ENCODE data around the gene CACNG8. TPM values are rescaled to one million over a fixed set of nuclear protein-coding genes. Genes with fewer than 3 reads are reported as not detected.

Gene CACNG8
- polyA plus RNA-seq, 3 donors, result 0.17 to 0.21 (median 0.20) TPM

GRCh38 chr19:53961523-53962356 lies 997 bp upstream of the CACNG8 start:
- DNase-seq (ENCODE audit: low read depth in 3 of 3, low spot score in 2 of 3), result no peak

- DNase-seq (ENCODE audit: low read depth in 3 of 3, low spot score in 2 of 3), result no peak
Measured at GRCh38 chr19:53965091-53965490, 2.4 kb downstream of the CACNG8 start.

GRCh38 chr19:53966931-53967330 lies 4.2 kb downstream of the CACNG8 start:
- DNase-seq (ENCODE audit: low read depth in 3 of 3, low spot score in 2 of 3), result no peak

GRCh38 chr19:53969366-53969765 lies 6.6 kb downstream of the CACNG8 start:
- DNase-seq (ENCODE audit: low read depth in 3 of 3, low spot score in 2 of 3), result no peak

- DNase-seq (ENCODE audit: low read depth in 3 of 3, low spot score in 2 of 3), result no peak
Measured at GRCh38 chr19:53971673-53972072, 8.9 kb downstream of the CACNG8 start.

GRCh38 chr19:53977429-53977990 lies 14.8 kb downstream of the CACNG8 start:
- peak; percentile 53 to 78 (median 62) for DNase-seq (ENCODE audit: low read depth in 3 of 3, low spot score in 2 of 3)

- no peak for DNase-seq (ENCODE audit: low read depth in 3 of 3, low spot score in 2 of 3)
Measured at GRCh38 chr19:53977991-53978731, 15.4 kb downstream of the CACNG8 start.

GRCh38 chr19:53978975-53979801 lies 16.5 kb downstream of the CACNG8 start:
- no peak for DNase-seq (ENCODE audit: low read depth in 3 of 3, low spot score in 2 of 3)

- no peak for DNase-seq (ENCODE audit: low read depth in 3 of 3, low spot score in 2 of 3)
Measured at GRCh38 chr19:53980539-53981375, 18.0 kb downstream of the CACNG8 start.

- DNase-seq (ENCODE audit: low read depth in 3 of 3, low spot score in 2 of 3), result no peak
Measured at GRCh38 chr19:53981376-53981951, 18.7 kb downstream of the CACNG8 start.

- peak in 1 of 3 donors; percentile 26 for DNase-seq (ENCODE audit: low read depth in 3 of 3, low spot score in 2 of 3)
Measured at GRCh38 chr19:53982001-53982451, 19.3 kb downstream of the CACNG8 start.

- no peak for DNase-seq (ENCODE audit: low read depth in 3 of 3, low spot score in 2 of 3)
Measured at GRCh38 chr19:53982611-53983010, 19.9 kb downstream of the CACNG8 start.

- DNase-seq (ENCODE audit: low read depth in 3 of 3, low spot score in 2 of 3), result no peak
Measured at GRCh38 chr19:53983457-53984289, 20.9 kb downstream of the CACNG8 start.

- no peak for DNase-seq (ENCODE audit: low read depth in 3 of 3, low spot score in 2 of 3)
Measured at GRCh38 chr19:53985863-53986262, 23.1 kb downstream of the CACNG8 start.

- DNase-seq (ENCODE audit: low read depth in 3 of 3, low spot score in 2 of 3), result no peak
Measured at GRCh38 chr19:53988981-53989380, 26.2 kb downstream of the CACNG8 start.

- DNase-seq (ENCODE audit: low read depth in 3 of 3, low spot score in 2 of 3), result no peak
Measured at GRCh38 chr19:53989600-53990533, 27.1 kb downstream of the CACNG8 start.

All from right renal cortex interstitium (tissue), 3 donors.